Measurements from ENCODE around the gene ARHGEF6.
"Not testable (repeated sequence)": the region's sequence is repeated elsewhere in the genome, so short reads cannot be mapped to it uniquely, and the experiment has no call there.

The ARHGEF6 gene

DNA sequence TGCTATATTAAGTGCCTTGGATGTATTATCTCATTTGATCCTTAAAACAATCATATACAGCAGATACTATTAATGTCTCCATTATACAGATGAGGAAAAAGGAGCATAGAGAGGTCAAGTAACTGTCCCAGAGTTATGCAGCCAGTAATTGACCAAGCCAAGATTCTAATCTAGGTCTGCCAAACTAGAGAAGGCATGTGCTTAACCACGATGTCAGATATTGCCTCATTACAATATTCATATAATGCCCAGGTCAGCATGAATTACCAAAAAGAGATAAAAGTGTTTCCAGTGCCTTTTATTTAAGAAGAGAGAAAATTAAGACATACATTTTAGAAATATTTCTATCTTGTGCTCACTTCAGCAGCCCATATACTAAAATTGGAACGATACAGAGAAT, 7.1 kb downstream of the ARHGEF6 start:
- no peak for DNase-seq (ENCODE audit: low read depth)
- H3K4me3 ChIP-seq (ENCODE audit: low read depth, low read length): no peak overlapping the region
- TF ChIP-seq, protein P1, sequence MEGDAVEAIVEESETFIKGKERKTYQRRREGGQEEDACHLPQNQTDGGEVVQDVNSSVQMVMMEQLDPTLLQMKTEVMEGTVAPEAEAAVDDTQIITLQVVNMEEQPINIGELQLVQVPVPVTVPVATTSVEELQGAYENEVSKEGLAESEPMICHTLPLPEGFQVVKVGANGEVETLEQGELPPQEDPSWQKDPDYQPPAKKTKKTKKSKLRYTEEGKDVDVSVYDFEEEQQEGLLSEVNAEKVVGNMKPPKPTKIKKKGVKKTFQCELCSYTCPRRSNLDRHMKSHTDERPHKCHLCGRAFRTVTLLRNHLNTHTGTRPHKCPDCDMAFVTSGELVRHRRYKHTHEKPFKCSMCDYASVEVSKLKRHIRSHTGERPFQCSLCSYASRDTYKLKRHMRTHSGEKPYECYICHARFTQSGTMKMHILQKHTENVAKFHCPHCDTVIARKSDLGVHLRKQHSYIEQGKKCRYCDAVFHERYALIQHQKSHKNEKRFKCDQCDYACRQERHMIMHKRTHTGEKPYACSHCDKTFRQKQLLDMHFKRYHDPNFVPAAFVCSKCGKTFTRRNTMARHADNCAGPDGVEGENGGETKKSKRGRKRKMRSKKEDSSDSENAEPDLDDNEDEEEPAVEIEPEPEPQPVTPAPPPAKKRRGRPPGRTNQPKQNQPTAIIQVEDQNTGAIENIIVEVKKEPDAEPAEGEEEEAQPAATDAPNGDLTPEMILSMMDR (IDR thresholded peaks at IDR 0.05; ENCODE audit: insufficient read depth, low read depth, low read length, missing control alignments): no peak

- not testable (repeated sequence) for H3K4me3 ChIP-seq (ENCODE audit: low read depth, low read length); DNase-seq (ENCODE audit: low read depth)
Measured at GRCh38 chrX:136771869-136772268, 8.9 kb downstream of the ARHGEF6 start.

GRCh38 chrX:136768469-136769084, 12.2 kb downstream of the ARHGEF6 start:
- DNase-seq (ENCODE audit: low read depth): peak; percentile 63
- H3K4me3 ChIP-seq (ENCODE audit: low read depth, low read length): peak overlapping the region; percentile 67
- TF ChIP-seq, protein P1 (IDR thresholded peaks at IDR 0.05; ENCODE audit: insufficient read depth, low read depth, low read length, missing control alignments): no peak

GRCh38 chrX:136767104-136767941, 13.4 kb downstream of the ARHGEF6 start:
- peak overlapping the region; percentile 67 for H3K4me3 ChIP-seq (ENCODE audit: low read depth, low read length)
- TF ChIP-seq, protein P1 (IDR thresholded peaks at IDR 0.05; ENCODE audit: insufficient read depth, low read depth, low read length, missing control alignments): no peak
- peak; percentile 79 for DNase-seq (ENCODE audit: low read depth)

- DNase-seq (ENCODE audit: low read depth): no peak
- TF ChIP-seq, protein P1 (IDR thresholded peaks at IDR 0.05; ENCODE audit: insufficient read depth, low read depth, low read length, missing control alignments): no peak
- H3K4me3 ChIP-seq (ENCODE audit: low read depth, low read length): peak overlapping the region; percentile 67
Measured at GRCh38 chrX:136766785-136767103, 14.0 kb downstream of the ARHGEF6 start.

- no peak for DNase-seq (ENCODE audit: low read depth)
- TF ChIP-seq, protein P1 (IDR thresholded peaks at IDR 0.05; ENCODE audit: insufficient read depth, low read depth, low read length, missing control alignments): no peak
- H3K4me3 ChIP-seq (ENCODE audit: low read depth, low read length): no peak overlapping the region
Measured at GRCh38 chrX:136765821-136766356, 14.8 kb downstream of the ARHGEF6 start.

GRCh38 chrX:136764206-136764605, 16.5 kb downstream of the ARHGEF6 start:
- H3K4me3 ChIP-seq (ENCODE audit: low read depth, low read length): no peak overlapping the region
- no peak for DNase-seq (ENCODE audit: low read depth)
- TF ChIP-seq, protein P1 (IDR thresholded peaks at IDR 0.05; ENCODE audit: insufficient read depth, low read depth, low read length, missing control alignments): no peak
